ENCODE results near the gene SPECC1L. TPM values are rescaled to one million over a fixed set of nuclear protein-coding genes. Genes with fewer than 3 reads are reported as not detected.
A peak's percentile ranks its signal among the peaks of the same experiment; 100 is the strongest.

SPECC1L gene
- total RNA-seq, 1 donor from 2014 or later = 69.2 TPM

- no peaks in the 10 kb centered on the region for H3K27me3 ChIP-seq (ENCODE audit: insufficient read depth, low read length)
- no peak overlapping the region for H3K9ac ChIP-seq (ENCODE audit: low read length)
- no peaks in the 10 kb centered on the region for H4K20me1 ChIP-seq (ENCODE audit: insufficient read depth, low read length)
- no peak overlapping the region for H3K27ac ChIP-seq (ENCODE audit: low read depth, low read length)
- Mint-ChIP-seq H3K36me3 (ENCODE audit: low read depth, unreplicated experiment) (peaks cover 6% of the 10 kb centered on the region), H3K9me3 (ENCODE audit: unreplicated experiment) (no peaks in the 10 kb centered on the region), H3K4me1 (ENCODE audit: low read depth, unreplicated experiment) (peaks cover 1% of the 10 kb centered on the region), H3K27me3 (ENCODE audit: low read depth, unreplicated experiment) (no peaks in the 10 kb centered on the region), H3K4me3 (ENCODE audit: unreplicated experiment) (no peak overlapping the region), H3K27ac (ENCODE audit: unreplicated experiment) (no peak overlapping the region)
- H3K9me3 ChIP-seq (ENCODE audit: insufficient read depth, low read depth, low read length) = no peaks in the 10 kb centered on the region
- FAIRE-seq (no peak), DNase-seq (ENCODE audit: low read depth) (no peak)
- peaks cover 20% of the 10 kb centered on the region for H3K36me3 ChIP-seq (ENCODE audit: insufficient read depth, low read length)
- no peak overlapping the region for H3K4me2 ChIP-seq (ENCODE audit: low read length)
- TF ChIP-seq EZH2 (IDR thresholded peaks at IDR 0.05; ENCODE audit: insufficient read depth, low read length) (no peak), CTCF (IDR thresholded peaks at IDR 0.05; ENCODE audit: insufficient read depth, low read depth, low read length) (no peak)
- no peak overlapping the region for H2AFZ ChIP-seq (ENCODE audit: low read depth, low read length)
- H3K79me2 ChIP-seq (ENCODE audit: insufficient read depth, low read length) = peaks cover 6% of the 10 kb centered on the region
- peaks cover 4% of the 10 kb centered on the region for H3K4me1 ChIP-seq (ENCODE audit: insufficient read depth, low read length)
- no peak overlapping the region for H3K4me3 ChIP-seq (ENCODE audit: insufficient read depth, low read depth, low read length)
Observed at GRCh38 chr22:24329453-24329852, 58.8 kb downstream of the SPECC1L start.

- no peak overlapping the region for H3K9ac ChIP-seq (ENCODE audit: low read length)
- H3K36me3 ChIP-seq (ENCODE audit: insufficient read depth, low read length) = peaks cover 31% of the 10 kb centered on the region
- H3K4me3 Mint-ChIP-seq (ENCODE audit: unreplicated experiment) = no peak overlapping the region
- no peak overlapping the region for H3K27ac Mint-ChIP-seq (ENCODE audit: unreplicated experiment)
- H3K9me3 ChIP-seq (ENCODE audit: insufficient read depth, low read depth, low read length) = no peaks in the 10 kb centered on the region
- no peak overlapping the region for H2AFZ ChIP-seq (ENCODE audit: low read depth, low read length)
- H3K4me1 Mint-ChIP-seq (ENCODE audit: low read depth, unreplicated experiment) = peaks cover 1% of the 10 kb centered on the region
- no peak for TF ChIP-seq EZH2 (IDR thresholded peaks at IDR 0.05; ENCODE audit: insufficient read depth, low read length)
- TF ChIP-seq CTCF (IDR thresholded peaks at IDR 0.05; ENCODE audit: insufficient read depth, low read depth, low read length) = no peak
- H3K36me3 Mint-ChIP-seq (ENCODE audit: low read depth, unreplicated experiment) = peaks cover 13% of the 10 kb centered on the region
- peaks cover 9% of the 10 kb centered on the region for H3K79me2 ChIP-seq (ENCODE audit: insufficient read depth, low read length)
- no peak overlapping the region for H3K4me3 ChIP-seq (ENCODE audit: insufficient read depth, low read depth, low read length)
- H3K27me3 Mint-ChIP-seq (ENCODE audit: low read depth, unreplicated experiment) = no peaks in the 10 kb centered on the region
- peaks cover 4% of the 10 kb centered on the region for H3K4me1 ChIP-seq (ENCODE audit: insufficient read depth, low read length)
- H3K9me3 Mint-ChIP-seq (ENCODE audit: unreplicated experiment) = no peaks in the 10 kb centered on the region
- peak; percentile 22 for DNase-seq (ENCODE audit: low read depth)
- no peak overlapping the region for H3K27ac ChIP-seq (ENCODE audit: low read depth, low read length)
- H3K4me2 ChIP-seq (ENCODE audit: low read length) = no peak overlapping the region
- no peaks in the 10 kb centered on the region for H3K27me3 ChIP-seq (ENCODE audit: insufficient read depth, low read length)
- no peak for FAIRE-seq
- H4K20me1 ChIP-seq (ENCODE audit: insufficient read depth, low read length) = no peaks in the 10 kb centered on the region
Observed at GRCh38 chr22:24330636-24331035, 60.0 kb downstream of the SPECC1L start.

- no peak for FAIRE-seq
- peaks cover 1% of the 10 kb centered on the region for H4K20me1 ChIP-seq (ENCODE audit: insufficient read depth, low read length)
- no peaks in the 10 kb centered on the region for H3K27me3 ChIP-seq (ENCODE audit: insufficient read depth, low read length)
- H3K9ac ChIP-seq (ENCODE audit: low read length) = no peak overlapping the region
- H3K27ac Mint-ChIP-seq (ENCODE audit: unreplicated experiment) = no peak overlapping the region
- H3K4me3 Mint-ChIP-seq (ENCODE audit: unreplicated experiment) = no peak overlapping the region
- H3K36me3 Mint-ChIP-seq (ENCODE audit: low read depth, unreplicated experiment) = peaks cover 13% of the 10 kb centered on the region
- peaks cover 7% of the 10 kb centered on the region for H3K79me2 ChIP-seq (ENCODE audit: insufficient read depth, low read length)
- peaks cover 4% of the 10 kb centered on the region for H3K4me1 ChIP-seq (ENCODE audit: insufficient read depth, low read length)
- H2AFZ ChIP-seq (ENCODE audit: low read depth, low read length) = no peak overlapping the region
- no peaks in the 10 kb centered on the region for H3K9me3 Mint-ChIP-seq (ENCODE audit: unreplicated experiment)
- H3K4me1 Mint-ChIP-seq (ENCODE audit: low read depth, unreplicated experiment) = peaks cover 1% of the 10 kb centered on the region
- peak overlapping the region; percentile 5 for H3K27ac ChIP-seq (ENCODE audit: low read depth, low read length)
- TF ChIP-seq EZH2 (IDR thresholded peaks at IDR 0.05; ENCODE audit: insufficient read depth, low read length) (no peak), CTCF (IDR thresholded peaks at IDR 0.05; ENCODE audit: insufficient read depth, low read depth, low read length) (no peak)
- H3K9me3 ChIP-seq (ENCODE audit: insufficient read depth, low read depth, low read length) = no peaks in the 10 kb centered on the region
- peak; percentile 35 for DNase-seq (ENCODE audit: low read depth)
- no peak overlapping the region for H3K4me3 ChIP-seq (ENCODE audit: insufficient read depth, low read depth, low read length)
- H3K27me3 Mint-ChIP-seq (ENCODE audit: low read depth, unreplicated experiment) = no peaks in the 10 kb centered on the region
- peaks cover 29% of the 10 kb centered on the region for H3K36me3 ChIP-seq (ENCODE audit: insufficient read depth, low read length)
- H3K4me2 ChIP-seq (ENCODE audit: low read length) = no peak overlapping the region
Observed at GRCh38 chr22:24331468-24332440, 61.1 kb downstream of the SPECC1L start.
